ENCODE results near the gene DSTYK.
A peak's percentile ranks its signal among the peaks of the same experiment; 100 is the strongest.

The DSTYK gene

GRCh38 chr1:205217418-205217817 is 5.9 kb upstream of the DSTYK start:
- no peak for DNase-seq (ENCODE audit: low read depth in 2 of 2)
- no peak overlapping the region for H3K4me3 ChIP-seq (replicated peaks in 1 of 2; ENCODE audit: low read depth in 2 of 2, low read length in 2 of 2)
- no peak for TF ChIP-seq CTCF (IDR thresholded peaks at IDR 0.05; ENCODE audit: low read depth, low read length)

GRCh38 chr1:205216588-205216987 is 5.1 kb upstream of the DSTYK start:
- H3K4me3 ChIP-seq (replicated peaks in 1 of 2; ENCODE audit: low read depth in 2 of 2, low read length in 2 of 2): no peak overlapping the region
- no peak for DNase-seq (ENCODE audit: low read depth in 2 of 2)
- TF ChIP-seq CTCF (IDR thresholded peaks at IDR 0.05; ENCODE audit: low read depth, low read length): no peak

GRCh38 chr1:205214756-205215155 is 3.3 kb upstream of the DSTYK start:
- no peak for TF ChIP-seq CTCF (IDR thresholded peaks at IDR 0.05; ENCODE audit: low read depth, low read length)
- H3K4me3 ChIP-seq (replicated peaks in 1 of 2; ENCODE audit: low read depth in 2 of 2, low read length in 2 of 2): no peak overlapping the region
- DNase-seq (ENCODE audit: low read depth in 2 of 2): no peak

- DNase-seq (ENCODE audit: low read depth in 2 of 2): no peak
- no peak for TF ChIP-seq CTCF (IDR thresholded peaks at IDR 0.05; ENCODE audit: low read depth, low read length)
These were observed 486 bp upstream of the DSTYK start for GRCh38 chr1:205211839-205212536.

GRCh38 chr1:205210756-205211168 is 740 bp downstream of the DSTYK start:
- H3K4me3 ChIP-seq (replicated peaks in 1 of 2; ENCODE audit: low read depth in 2 of 2, low read length in 2 of 2): peak overlapping the region; percentile 91
- no peak for DNase-seq (ENCODE audit: low read depth in 2 of 2)
- no peak for TF ChIP-seq CTCF (IDR thresholded peaks at IDR 0.05; ENCODE audit: low read depth, low read length)

More at GRCh38 chr1:205211839-205212536, 486 bp upstream of the DSTYK start:
- H3K4me3 ChIP-seq (replicated peaks in 1 of 2; ENCODE audit: low read depth in 2 of 2, low read length in 2 of 2): peak overlapping the region; percentile 91

- no peak for TF ChIP-seq CTCF (IDR thresholded peaks at IDR 0.05; ENCODE audit: low read depth, low read length)
- no peak for DNase-seq (ENCODE audit: low read depth in 2 of 2)
- no peak overlapping the region for H3K4me3 ChIP-seq (replicated peaks in 1 of 2; ENCODE audit: low read depth in 2 of 2, low read length in 2 of 2)
These were observed 2.7 kb downstream of the DSTYK start for GRCh38 chr1:205208811-205209210.

GRCh38 chr1:205205055-205205454 is 6.4 kb downstream of the DSTYK start:
- DNase-seq (ENCODE audit: low read depth in 2 of 2): no peak
- no peak overlapping the region for H3K4me3 ChIP-seq (replicated peaks in 1 of 2; ENCODE audit: low read depth in 2 of 2, low read length in 2 of 2)
- TF ChIP-seq CTCF (IDR thresholded peaks at IDR 0.05; ENCODE audit: low read depth, low read length): no peak

Measured in cardiac fibroblast (primary cell).